Measurements from ENCODE around the gene GTSE1. TPM values are rescaled to one million over a fixed set of nuclear protein-coding genes. Genes with fewer than 3 reads are reported as not detected.
A peak's percentile ranks its signal among the peaks of the same experiment; 100 is the strongest.

The GTSE1 gene
- total RNA-seq, 1 experiment from 2014 or later: 64.6 TPM

DNA sequence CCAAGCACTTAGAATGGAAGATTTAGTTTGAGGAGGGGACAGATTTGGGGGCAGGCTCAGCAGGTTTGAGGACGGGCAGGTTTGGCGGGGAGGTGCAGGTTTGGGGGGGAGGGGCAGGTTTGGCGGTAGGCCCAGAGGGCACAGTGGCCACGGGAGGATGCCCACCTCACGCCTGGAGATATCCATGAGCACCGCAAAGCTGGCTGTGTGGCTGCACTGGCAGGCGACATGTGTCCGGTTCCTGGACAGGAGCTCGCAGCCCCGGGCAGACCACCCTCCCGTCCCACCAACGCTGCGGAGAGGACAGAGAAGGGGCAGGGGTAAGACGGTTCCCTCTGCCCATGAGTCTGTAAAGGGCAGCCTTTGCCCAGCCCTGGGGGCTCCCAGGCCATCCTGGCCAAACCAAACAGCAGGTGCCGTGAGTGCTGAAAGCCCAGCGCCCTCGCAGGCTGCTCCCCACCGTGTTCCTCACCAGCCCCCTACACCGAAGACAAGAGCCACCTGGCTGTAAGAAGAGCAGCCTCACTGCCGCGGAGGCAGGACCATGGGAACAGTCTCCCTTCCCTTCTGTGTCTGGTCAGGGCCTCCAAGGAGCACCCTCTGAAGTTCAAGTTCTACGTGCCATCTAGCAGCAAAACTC is 81.9 kb downstream of the GTSE1 start:
- H3K4me1 ChIP-seq (replicated peaks; ENCODE audit: insufficient read depth): peaks cover 67% of the 10 kb centered on the region
- CTCF ChIA-PET: no interaction called here
- TF ChIP-seq, protein P1, sequence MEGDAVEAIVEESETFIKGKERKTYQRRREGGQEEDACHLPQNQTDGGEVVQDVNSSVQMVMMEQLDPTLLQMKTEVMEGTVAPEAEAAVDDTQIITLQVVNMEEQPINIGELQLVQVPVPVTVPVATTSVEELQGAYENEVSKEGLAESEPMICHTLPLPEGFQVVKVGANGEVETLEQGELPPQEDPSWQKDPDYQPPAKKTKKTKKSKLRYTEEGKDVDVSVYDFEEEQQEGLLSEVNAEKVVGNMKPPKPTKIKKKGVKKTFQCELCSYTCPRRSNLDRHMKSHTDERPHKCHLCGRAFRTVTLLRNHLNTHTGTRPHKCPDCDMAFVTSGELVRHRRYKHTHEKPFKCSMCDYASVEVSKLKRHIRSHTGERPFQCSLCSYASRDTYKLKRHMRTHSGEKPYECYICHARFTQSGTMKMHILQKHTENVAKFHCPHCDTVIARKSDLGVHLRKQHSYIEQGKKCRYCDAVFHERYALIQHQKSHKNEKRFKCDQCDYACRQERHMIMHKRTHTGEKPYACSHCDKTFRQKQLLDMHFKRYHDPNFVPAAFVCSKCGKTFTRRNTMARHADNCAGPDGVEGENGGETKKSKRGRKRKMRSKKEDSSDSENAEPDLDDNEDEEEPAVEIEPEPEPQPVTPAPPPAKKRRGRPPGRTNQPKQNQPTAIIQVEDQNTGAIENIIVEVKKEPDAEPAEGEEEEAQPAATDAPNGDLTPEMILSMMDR (conservative IDR thresholded peaks at IDR 0.05): no peak
- TF ChIP-seq EZH2 (IDR thresholded peaks at IDR 0.05; ENCODE audit: low read depth): no peak
- POLR2A ChIA-PET (ENCODE audit: unreplicated experiment): no interaction called here
- H3K9me2 ChIP-seq (ENCODE audit: insufficient read depth): no peaks in the 10 kb centered on the region
- H3K27ac ChIP-seq: peak overlapping the region; percentile 95
- H3K4me3 ChIP-seq: peak overlapping the region; percentile 39; the same call in 1 of the 2 replicates
- no TSS peak for BruUV-seq (replicated peaks)
- intact Hi-C loops (cut with micrococcal nuclease; ENCODE audit: unreplicated experiment): loop anchor here (5.0 kb wide), 1 partner anchor 374 kb away; no protein-coding TSS in a partner anchor
- peaks cover 10% of the 10 kb centered on the region for H3K36me3 ChIP-seq (ENCODE audit: low read depth)
- H3K27me3 ChIP-seq (ENCODE audit: insufficient read depth, low read depth): no peaks in the 10 kb centered on the region
- H2AFZ ChIP-seq: no peak overlapping the region
- no peaks in the 10 kb centered on the region for H4K20me1 ChIP-seq (ENCODE audit: insufficient read depth)
- H3K9me3 ChIP-seq (ENCODE audit: insufficient read depth, low read depth): no peaks in the 10 kb centered on the region
- peaks cover 37% of the 10 kb centered on the region for H3F3A ChIP-seq (ENCODE audit: insufficient read depth, low read depth)
- peak overlapping the region; percentile 77 for H3K4me2 ChIP-seq
- DNase-seq: no peak
- H3K79me2 ChIP-seq (ENCODE audit: low read depth): peaks cover 10% of the 10 kb centered on the region; the same call in 1 of the 2 replicates

DNA sequence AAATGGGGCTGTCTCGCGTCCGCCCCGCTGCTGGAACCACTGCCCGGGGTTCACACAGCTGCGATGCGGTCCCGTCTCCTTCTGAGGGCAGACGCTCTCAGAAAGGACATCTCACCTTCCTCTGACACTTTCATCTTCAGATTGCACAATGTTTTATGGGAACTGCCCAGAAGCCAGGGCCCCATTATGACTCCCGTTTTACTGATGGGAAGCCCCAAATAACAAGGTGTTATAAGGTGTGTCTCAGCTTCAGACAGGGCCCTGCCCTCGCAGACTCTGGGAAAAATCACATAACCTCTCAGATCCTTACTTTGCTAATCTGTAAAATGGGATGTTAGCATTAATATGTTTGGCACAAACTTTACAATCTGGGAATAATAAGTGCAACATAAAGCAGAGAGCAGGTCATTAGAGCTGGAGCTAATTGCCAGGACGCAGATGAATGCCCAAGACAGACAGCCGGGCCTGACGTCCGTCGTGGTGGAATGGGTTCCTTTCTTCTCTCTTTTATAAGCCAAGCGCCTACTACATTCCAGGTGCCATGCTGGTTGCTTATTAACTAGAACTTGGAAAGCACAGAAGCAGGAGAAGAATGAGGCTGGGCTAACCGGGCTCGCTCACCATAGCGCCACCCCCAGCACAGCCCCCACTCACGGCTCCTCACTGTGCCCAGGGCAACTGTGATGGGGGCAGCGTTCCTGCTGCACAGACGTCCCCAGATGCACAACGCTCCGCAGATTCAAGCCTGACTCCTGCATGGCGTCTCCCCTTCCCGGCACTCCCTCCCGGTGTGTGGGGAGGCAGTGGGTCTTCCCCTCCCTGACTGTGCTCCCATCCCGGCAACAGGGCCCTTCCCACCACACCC is 82.6 kb downstream of the GTSE1 start:
- peak overlapping the region; percentile 77 for H3K4me2 ChIP-seq
- no peaks in the 10 kb centered on the region for H3K9me3 ChIP-seq (ENCODE audit: insufficient read depth, low read depth)
- peak overlapping the region; percentile 95 for H3K27ac ChIP-seq
- H4K20me1 ChIP-seq (ENCODE audit: insufficient read depth): no peaks in the 10 kb centered on the region
- intact Hi-C loops (cut with micrococcal nuclease; ENCODE audit: unreplicated experiment): loop anchor here (5.0 kb wide), 1 partner anchor 373 kb away; no protein-coding TSS in a partner anchor
- peaks cover 10% of the 10 kb centered on the region for H3K36me3 ChIP-seq (ENCODE audit: low read depth)
- no peak for DNase-seq
- no peak for TF ChIP-seq EZH2 (IDR thresholded peaks at IDR 0.05; ENCODE audit: low read depth)
- TF ChIP-seq, protein P1 (conservative IDR thresholded peaks at IDR 0.05): no peak
- peaks cover 60% of the 10 kb centered on the region for H3K4me1 ChIP-seq (replicated peaks; ENCODE audit: insufficient read depth)
- CTCF ChIA-PET: no interaction called here
- H3F3A ChIP-seq (ENCODE audit: insufficient read depth, low read depth): peaks cover 37% of the 10 kb centered on the region
- no peak overlapping the region for H3K4me3 ChIP-seq
- H3K79me2 ChIP-seq (ENCODE audit: low read depth): peaks cover 10% of the 10 kb centered on the region; the same call in 1 of the 2 replicates
- POLR2A ChIA-PET (ENCODE audit: unreplicated experiment): no interaction called here
- BruUV-seq (replicated peaks): no TSS peak
- no peak overlapping the region for H2AFZ ChIP-seq
- H3K9me2 ChIP-seq (ENCODE audit: insufficient read depth): no peaks in the 10 kb centered on the region
- no peaks in the 10 kb centered on the region for H3K27me3 ChIP-seq (ENCODE audit: insufficient read depth, low read depth)

DNA sequence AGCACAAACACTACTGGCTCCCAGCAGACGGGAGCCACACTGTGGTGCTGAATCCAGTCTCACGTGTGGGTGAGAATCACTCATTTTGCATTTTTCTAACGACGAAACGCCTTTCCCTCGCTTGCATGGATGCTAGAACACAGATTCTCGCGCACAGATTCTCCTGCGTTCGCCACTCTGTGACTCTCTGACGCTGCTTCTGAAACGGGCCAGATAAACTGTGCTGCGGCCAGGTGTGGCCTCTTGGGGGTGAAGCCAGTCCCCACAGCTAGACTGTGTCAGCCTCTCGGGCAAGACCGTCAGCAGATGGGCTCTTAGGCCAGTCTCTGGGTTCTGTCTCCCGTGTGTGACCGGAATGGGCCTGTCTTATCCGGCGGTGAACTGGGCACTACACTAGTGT is 83.4 kb downstream of the GTSE1 start:
- CTCF ChIA-PET: no interaction called here
- Histone ChIP-seq H3K79me2 (ENCODE audit: low read depth) (peaks cover 10% of the 10 kb centered on the region; the same call in 1 of the 2 replicates), H3K27ac (no peak overlapping the region), H4K20me1 (ENCODE audit: insufficient read depth) (no peaks in the 10 kb centered on the region), H3K4me3 (no peak overlapping the region), H3F3A (ENCODE audit: insufficient read depth, low read depth) (peaks cover 37% of the 10 kb centered on the region), H3K9me3 (ENCODE audit: insufficient read depth, low read depth) (no peaks in the 10 kb centered on the region), H3K36me3 (ENCODE audit: low read depth) (peaks cover 10% of the 10 kb centered on the region), H3K27me3 (ENCODE audit: insufficient read depth, low read depth) (no peaks in the 10 kb centered on the region), H3K4me1 (replicated peaks; ENCODE audit: insufficient read depth) (peaks cover 53% of the 10 kb centered on the region), H2AFZ (no peak overlapping the region), H3K4me2 (no peak overlapping the region), H3K9me2 (ENCODE audit: insufficient read depth) (no peaks in the 10 kb centered on the region)
- TF ChIP-seq EZH2 (IDR thresholded peaks at IDR 0.05; ENCODE audit: low read depth): no peak
- TF ChIP-seq, protein P1 (conservative IDR thresholded peaks at IDR 0.05): no peak
- intact Hi-C loops (cut with micrococcal nuclease; ENCODE audit: unreplicated experiment): no loop called here
- DNase-seq: no peak
- BruUV-seq (replicated peaks): no TSS peak
- POLR2A ChIA-PET (ENCODE audit: unreplicated experiment): no interaction called here

Other genes with a start within 250 kb of the GTSE1 start
- gene PPARA, start 146.3 kb upstream of the GTSE1 start, total RNA-seq (2021): 43.9 and 48.7 TPM in 2 replicates
- gene CDPF1, start 46.6 kb upstream of the GTSE1 start, total RNA-seq (2021): 15.0 and 16.0 TPM in 2 replicates
- not detected in 2 replicates for gene PKDREJ, start 33.5 kb upstream of the GTSE1 start, total RNA-seq (2021)
- gene TTC38, start 28.9 kb upstream of the GTSE1 start, total RNA-seq (2021): 13.1 and 15.2 TPM in 2 replicates
- 51.5 and 58.2 TPM in 2 replicates for gene TRMU, start 38.8 kb downstream of the GTSE1 start, total RNA-seq (2021)
- 37.6 and 55.4 TPM in 2 replicates for gene CELSR1, start 240.8 kb downstream of the GTSE1 start, total RNA-seq (2021)